Stimulated activated CD8-positive, alpha-beta memory T cell treated with anti-CD3 and anti-CD28 coated beads, Interleukin-15, amount 100 ng/mL, for 24 hours (primary cell): Measurements from ENCODE around the gene THG1L.

Experiments used
- DNase-seq: peaks from one replicate; pipeline ENCODE4 v3.0.0-alpha.2; 2020; ENCODE audit warnings: low read depth

THG1L gene

DNA sequence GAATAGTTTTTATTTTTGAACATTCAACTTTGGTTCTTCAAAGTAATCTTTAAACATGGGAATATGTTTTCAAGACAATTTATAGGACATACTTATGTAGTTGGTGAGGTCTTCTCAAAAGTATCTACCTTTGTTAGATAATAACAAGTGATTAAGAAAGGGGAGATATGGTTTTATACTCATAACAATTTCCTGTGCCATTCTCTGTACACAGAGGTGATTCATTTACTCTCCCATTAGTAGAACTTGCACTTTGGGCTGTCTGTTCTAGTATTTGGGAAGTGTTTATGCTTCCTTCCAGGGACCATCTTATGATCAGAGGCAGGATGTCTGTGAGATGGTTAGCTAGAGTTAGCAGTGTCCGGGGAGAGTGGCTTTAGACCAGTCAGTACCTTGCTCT, 27.5 kb downstream of the THG1L start:
- no peak for DNase-seq

DNA sequence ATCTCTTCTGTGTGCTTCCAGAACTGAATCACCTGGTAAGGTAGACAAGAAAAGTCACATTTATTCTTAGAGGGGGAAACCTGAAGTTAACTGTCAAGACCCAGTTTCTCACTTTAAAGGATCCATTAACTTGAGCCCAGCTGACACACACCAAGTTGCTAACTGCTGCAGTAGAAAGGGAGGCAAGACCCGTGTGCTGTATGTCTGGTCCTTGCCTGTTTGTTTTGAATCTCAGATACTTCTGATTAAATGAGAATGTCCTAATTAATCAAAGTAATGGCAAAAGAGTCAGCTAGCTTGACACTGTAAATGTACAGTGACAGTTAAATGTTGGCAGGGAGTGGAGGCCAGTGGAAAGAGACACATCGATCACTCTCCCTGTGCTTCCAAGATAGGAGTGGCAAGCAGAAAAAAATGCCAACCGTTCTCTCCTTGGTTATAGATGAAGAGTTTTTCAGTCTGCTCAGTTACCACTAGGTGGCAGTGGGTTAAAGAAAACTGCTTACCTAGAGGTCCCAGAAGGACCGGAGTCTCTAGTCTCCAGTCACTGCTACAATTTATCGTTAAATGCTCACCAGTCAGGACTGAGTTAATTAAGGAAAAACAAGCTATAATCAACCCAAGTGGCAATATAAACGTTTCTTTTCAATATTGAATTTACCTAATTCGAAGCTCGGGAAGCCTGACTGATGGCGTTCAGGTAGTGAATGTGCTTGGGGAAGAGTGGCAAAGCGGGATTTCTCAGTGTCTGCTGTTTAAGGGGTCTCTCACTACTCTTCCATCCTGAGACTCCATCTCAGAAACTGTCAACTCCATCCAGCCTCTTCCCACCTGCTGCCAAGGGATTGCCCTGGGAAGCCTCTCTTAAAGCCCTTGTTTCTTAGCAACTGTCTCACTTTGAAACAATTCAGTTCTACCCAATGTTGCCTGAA, 30.7 kb downstream of the THG1L start:
- no peak for DNase-seq

DNA sequence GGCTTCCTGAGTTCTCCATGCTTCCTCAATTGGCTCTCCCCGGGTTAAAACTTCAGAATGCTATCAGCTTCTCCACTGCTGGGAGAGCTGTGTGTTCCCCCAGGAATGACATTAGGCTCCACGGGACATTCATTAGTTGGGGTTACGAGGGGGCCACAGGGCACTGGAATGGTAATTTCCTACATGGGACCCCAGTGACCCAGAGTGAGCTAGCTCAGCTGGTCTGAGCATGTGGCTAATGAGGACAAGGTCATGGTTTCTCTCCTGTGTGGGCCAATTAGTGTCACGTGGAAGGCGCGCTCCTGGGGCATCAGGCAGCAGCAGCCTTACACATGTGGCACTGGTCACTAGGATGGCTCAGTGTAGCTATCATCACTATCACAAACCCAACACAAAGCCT, 33.3 kb downstream of the THG1L start:
- DNase-seq, result no peak

DNA sequence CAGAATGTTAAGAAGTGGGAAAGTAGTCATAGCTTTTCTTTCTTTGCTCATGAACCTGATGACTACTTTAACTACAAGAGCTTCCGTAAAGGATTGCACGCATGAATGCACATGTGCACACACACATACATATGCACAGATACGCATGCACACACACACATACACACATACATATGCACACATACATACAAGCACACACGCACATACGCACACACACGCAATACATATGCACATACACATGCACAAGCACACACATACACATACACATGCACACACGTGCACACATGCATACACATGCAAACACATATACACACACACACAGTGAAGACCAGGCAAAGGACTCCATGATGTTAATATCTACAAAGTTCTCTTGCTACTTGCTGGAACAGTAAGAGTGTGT, 35.2 kb downstream of the THG1L start:
- DNase-seq, result no peak

DNA sequence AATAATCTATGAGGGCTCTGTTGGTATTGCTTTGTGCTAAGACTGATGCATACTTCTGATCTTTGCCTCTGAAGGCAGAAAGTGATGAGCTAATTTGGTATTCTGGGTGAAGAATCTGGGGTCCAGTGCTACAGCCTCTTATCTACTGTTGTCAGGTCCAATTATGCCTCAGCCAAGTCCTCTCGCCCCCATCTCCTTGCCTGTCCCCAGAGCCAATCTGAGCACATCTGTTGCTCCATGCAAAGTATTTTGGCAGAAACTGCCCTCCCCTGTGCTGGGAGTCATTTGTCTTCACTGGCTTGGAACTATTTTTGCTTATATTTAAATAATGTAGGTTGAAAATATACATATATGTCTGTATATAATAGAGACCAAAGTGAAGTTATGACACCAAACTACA, 35.7 kb downstream of the THG1L start:
- DNase-seq, result no peak

DNA sequence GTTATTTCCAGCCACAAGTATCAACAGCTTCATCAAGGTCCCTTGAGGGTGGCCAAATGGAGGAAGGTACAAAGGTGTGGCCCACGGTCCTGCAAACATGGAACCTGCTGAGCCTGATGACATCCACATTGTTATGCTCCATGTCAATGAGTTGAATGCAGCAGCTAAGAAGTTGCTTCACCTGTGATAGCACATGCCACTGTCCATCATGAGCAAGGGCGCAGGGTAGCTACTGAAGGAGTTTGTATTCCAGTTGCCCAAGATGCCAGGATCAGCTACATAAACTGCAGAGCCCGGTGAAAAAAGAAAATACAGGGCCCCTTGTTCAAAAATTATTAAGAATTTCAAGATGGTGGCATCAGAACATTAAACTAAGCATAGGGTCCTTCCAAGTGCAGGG, 36.5 kb downstream of the THG1L start:
- DNase-seq, result no peak

DNA sequence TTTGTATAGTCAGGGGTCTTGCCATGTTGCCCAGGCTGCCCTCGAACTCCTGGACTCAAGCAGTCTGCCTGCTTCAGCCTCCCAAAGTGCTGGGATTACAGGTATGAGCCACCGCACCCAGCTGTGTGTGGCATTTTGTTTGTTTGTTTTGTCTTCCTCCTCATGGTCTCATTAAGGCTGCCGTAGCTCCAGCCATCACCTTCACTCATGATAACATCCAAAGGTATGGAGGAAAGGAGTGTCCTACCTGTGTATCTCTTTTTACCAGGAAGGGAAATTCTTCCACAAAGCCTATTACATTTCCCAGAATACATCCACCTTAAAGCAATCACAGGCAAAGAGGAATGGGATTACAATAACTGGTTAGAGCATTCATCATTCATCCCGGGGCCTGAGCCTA, 39.4 kb downstream of the THG1L start:
- no peak for DNase-seq

DNA sequence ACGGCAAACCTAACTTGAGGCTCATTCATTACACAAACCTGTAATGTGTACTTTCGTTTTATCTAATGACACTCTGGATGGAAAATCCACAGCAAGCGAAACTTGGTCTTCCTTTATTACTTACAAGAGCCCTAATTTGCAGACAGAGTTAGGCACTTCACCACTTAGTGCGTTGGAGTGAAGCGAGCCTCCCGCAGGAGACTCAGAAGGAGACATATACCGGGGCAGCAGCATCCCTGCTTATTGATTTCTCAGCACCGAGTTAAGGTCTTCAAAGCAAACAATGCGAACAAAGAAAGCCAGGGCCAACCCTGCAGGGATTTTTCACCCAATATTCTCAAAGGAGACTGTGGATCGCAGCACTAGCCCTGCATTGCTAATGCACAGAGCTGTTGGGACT, 40.9 kb downstream of the THG1L start:
- DNase-seq, result no peak

DNA sequence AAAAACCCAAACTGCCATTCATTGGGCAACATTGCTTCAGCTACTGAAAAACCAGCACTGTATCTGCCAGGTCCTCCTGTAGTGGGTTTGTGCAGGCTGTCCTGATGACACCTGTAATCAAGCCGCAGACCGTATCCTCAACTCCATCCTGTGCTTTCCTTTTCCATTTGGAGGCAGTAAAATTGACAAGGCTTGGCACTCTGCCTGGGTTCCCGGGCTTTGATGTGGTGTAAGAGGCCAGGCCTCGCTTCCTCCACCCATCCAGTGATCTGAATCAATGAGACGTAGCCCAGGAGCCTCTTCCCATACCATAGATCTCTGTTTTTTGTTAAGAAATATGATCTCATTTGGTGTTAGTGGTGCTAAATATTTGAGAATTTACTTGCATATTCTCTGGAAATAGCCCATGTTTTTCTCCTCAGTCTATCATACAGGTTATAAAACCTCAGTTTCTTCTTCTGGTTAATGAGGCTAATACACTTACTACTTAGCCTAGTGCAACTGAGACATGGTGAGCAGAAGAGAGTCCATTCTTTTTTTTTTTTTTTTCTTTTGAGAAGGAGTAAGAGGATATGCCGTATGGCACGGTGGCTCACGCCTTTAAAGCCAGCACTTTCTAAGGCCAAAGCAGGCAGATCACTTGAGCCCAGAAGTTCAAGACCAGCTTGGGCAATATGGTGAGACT, 47.0 kb downstream of the THG1L start:
- no peak for DNase-seq

DNA sequence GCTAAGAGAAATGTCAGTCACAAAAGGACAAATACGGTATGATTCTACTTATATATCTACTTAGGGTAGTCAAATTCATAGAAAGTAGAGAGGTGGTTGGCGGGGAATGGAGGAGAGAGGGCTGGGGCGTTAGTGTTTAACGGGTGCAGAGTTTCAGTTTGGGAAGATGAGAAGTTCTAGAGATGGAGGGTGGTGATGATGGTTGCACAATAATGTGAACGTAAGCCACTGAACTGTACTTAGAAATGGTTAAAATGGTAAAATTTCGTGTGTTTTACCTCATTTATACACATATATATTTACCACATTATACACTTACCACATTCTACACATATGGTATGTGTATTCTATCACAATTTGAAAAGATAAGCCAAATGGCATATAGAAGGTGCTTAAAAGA, 48.0 kb downstream of the THG1L start:
- DNase-seq, result no peak

DNA sequence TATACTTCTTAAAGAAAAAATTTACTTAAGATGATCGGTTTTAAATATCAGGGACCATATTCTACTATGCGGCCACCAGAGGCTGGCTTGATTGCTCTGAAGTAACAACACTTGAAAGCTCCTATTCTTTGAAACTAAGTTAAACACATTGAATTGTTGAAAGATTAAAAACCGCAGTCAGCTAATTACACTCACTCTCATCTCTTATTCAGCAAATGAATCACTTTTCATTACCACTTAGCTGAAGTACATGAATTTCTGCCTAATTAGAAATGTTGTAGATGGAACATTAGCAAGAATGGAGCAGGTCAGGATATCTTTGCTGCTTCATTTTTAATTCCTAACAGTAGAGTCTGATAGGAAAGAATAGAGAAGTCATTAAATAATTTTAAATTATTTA, 54.6 kb downstream of the THG1L start:
- no peak for DNase-seq
